Measurements from ENCODE around the gene ATXN1.

GRCh38 chr6:16800942-16801341 is 39.7 kb upstream of the ATXN1 start:
- TF ChIP-seq ZNF280D (tag by site-specific recombination; IDR thresholded peaks at IDR 0.05) (no peak), ZNF350 (tag by site-specific recombination; IDR thresholded peaks at IDR 0.05) (no peak), ZFP37 (tag by site-specific recombination; IDR thresholded peaks at IDR 0.05) (no peak), KLF9 (tag by site-specific recombination; IDR thresholded peaks at IDR 0.05; ENCODE audit: low read depth) (no peak), SP3 (tag by site-specific recombination; IDR thresholded peaks at IDR 0.05) (no peak), ZNF274 (IDR thresholded peaks at IDR 0.05; ENCODE audit: low read length) (no peak), ZNF274 (tag by site-specific recombination; IDR thresholded peaks at IDR 0.05; ENCODE audit: borderline replicate concordance) (no peak)
